GM19372 (cell line): Measurements from ENCODE around the gene FAR2.
A peak's percentile ranks its signal among the peaks of the same experiment; 100 is the strongest.
"Not testable (repeated sequence)": the region's sequence is repeated elsewhere in the genome, so short reads cannot be mapped to it uniquely, and the experiment has no call there.

ENCODE experiments used
- ATAC-seq: cut with Tn5 transposase; IDR thresholded peaks from one replicate; pipeline ENCODE4 v1.9.1; 2021; ENCODE audit warnings: mild to moderate bottlenecking, low read depth, moderate library complexity; ENCODE audit not compliant: unreplicated experiment

FAR2 gene

GRCh38 chr12:29229937-29230336, 80.9 kb downstream of the FAR2 start:
- no peak for ATAC-seq

- ATAC-seq, result no peak
Measured at GRCh38 chr12:29230800-29231560, 81.9 kb downstream of the FAR2 start.

- no peak for ATAC-seq
Measured at GRCh38 chr12:29232086-29232485, 83.0 kb downstream of the FAR2 start.

- ATAC-seq, result no peak
Measured at GRCh38 chr12:29234552-29234951, 85.5 kb downstream of the FAR2 start.

- ATAC-seq, result no peak
Measured at GRCh38 chr12:29234965-29235626, 86.0 kb downstream of the FAR2 start.

- ATAC-seq, result no peak
Measured at GRCh38 chr12:29238822-29239291, 89.8 kb downstream of the FAR2 start.

- no peak for ATAC-seq
Measured at GRCh38 chr12:29239336-29239735, 90.3 kb downstream of the FAR2 start.

GRCh38 chr12:29240441-29240840, 91.4 kb downstream of the FAR2 start:
- no peak for ATAC-seq

- ATAC-seq, result peak; percentile 63
Measured at GRCh38 chr12:29241821-29242591, 92.9 kb downstream of the FAR2 start.

- ATAC-seq, result no peak
Measured at GRCh38 chr12:29242921-29243431, 93.9 kb downstream of the FAR2 start.

- ATAC-seq, result no peak
Measured at GRCh38 chr12:29244159-29244765, 95.2 kb downstream of the FAR2 start.

- no peak for ATAC-seq
Measured at GRCh38 chr12:29245246-29245645, 96.2 kb downstream of the FAR2 start.

GRCh38 chr12:29249930-29250329, 100.9 kb downstream of the FAR2 start:
- no peak for ATAC-seq

- no peak for ATAC-seq
Measured at GRCh38 chr12:29253906-29254625, 105.0 kb downstream of the FAR2 start.

GRCh38 chr12:29255042-29255441, 106.0 kb downstream of the FAR2 start:
- no peak for ATAC-seq

GRCh38 chr12:29256598-29256997, 107.5 kb downstream of the FAR2 start:
- ATAC-seq, result no peak

- not testable (repeated sequence) for ATAC-seq
Measured at GRCh38 chr12:29257687-29258086, 108.6 kb downstream of the FAR2 start.

GRCh38 chr12:29264424-29264823, 115.3 kb downstream of the FAR2 start:
- ATAC-seq, result no peak

GRCh38 chr12:29269706-29270408, 120.8 kb downstream of the FAR2 start:
- ATAC-seq, result no peak
